ENCODE measurements around the gene CHGA.

CHGA gene

DNA sequence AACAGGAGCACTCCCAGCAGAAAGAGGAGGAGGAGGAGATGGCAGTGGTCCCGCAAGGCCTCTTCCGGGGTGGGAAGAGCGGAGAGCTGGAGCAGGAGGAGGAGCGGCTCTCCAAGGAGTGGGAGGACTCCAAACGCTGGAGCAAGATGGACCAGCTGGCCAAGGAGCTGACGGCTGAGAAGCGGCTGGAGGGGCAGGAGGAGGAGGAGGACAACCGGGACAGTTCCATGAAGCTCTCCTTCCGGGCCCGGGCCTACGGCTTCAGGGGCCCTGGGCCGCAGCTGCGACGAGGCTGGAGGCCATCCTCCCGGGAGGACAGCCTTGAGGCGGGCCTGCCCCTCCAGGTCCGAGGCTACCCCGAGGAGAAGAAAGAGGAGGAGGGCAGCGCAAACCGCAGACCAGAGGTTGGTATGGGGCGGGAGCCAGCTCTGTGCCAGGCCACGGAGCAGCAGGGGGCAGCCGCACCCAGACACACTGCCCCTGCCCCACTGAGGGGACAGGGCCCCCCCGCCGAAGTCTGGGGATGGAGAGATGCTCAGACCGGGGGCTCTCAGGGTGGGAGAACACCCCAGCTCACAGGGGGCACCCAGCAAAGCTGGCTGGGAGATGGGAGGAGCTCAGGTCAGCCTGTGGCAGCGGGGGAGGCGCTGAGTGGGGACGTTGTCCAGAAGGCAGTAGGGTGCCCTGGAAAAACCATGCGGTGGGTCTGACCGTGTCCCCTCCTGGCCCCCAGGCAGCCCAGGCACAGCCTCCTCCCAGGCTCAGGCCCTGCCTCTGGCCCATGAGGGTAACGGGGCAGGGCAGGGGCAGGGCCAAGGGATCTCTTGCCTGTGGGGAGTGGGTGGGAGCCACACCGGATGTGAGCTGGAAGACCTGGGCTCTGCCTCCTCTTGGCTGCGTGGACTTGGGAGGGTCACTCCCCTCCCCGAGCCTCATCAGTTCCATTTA lies 9.8 kb downstream of the CHGA start:
- TF ChIP-seq, protein P1, sequence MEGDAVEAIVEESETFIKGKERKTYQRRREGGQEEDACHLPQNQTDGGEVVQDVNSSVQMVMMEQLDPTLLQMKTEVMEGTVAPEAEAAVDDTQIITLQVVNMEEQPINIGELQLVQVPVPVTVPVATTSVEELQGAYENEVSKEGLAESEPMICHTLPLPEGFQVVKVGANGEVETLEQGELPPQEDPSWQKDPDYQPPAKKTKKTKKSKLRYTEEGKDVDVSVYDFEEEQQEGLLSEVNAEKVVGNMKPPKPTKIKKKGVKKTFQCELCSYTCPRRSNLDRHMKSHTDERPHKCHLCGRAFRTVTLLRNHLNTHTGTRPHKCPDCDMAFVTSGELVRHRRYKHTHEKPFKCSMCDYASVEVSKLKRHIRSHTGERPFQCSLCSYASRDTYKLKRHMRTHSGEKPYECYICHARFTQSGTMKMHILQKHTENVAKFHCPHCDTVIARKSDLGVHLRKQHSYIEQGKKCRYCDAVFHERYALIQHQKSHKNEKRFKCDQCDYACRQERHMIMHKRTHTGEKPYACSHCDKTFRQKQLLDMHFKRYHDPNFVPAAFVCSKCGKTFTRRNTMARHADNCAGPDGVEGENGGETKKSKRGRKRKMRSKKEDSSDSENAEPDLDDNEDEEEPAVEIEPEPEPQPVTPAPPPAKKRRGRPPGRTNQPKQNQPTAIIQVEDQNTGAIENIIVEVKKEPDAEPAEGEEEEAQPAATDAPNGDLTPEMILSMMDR (IDR thresholded peaks at IDR 0.05; ENCODE audit: control extremely low read depth, extremely low read depth, low read depth, missing control alignments): no peak
- POLR2A ChIA-PET: no interaction called here

DNA sequence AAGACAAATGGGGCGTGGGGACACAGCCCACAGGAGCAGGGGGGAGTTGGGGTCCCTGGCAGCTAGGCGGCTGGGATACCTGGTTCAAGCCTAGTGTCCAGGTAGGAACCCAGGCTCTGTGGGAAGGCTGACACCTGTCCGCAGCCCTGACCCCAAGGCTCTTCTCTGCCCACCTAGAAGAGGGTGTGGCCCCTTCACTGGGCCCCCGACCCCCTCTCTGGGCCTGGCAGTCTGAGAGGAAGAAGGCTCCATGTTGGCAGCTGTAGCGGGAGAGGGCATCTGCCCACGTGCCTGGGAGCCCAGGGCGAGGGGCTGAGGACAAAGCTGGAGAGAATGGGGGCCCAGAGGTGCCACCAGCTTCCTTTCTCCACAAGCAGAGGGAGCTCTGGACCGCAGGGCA lies 10.5 kb downstream of the CHGA start:
- ChIA-PET POLR2A (no interaction called here), CTCF (interaction anchor here (1.3 to 1.9 kb wide), 3 partner anchors 7 to 33 kb away, joined by 3 to 5 read pairs (median 3); no protein-coding TSS in a partner anchor)
- TF ChIP-seq, protein P1 (IDR thresholded peaks at IDR 0.05; ENCODE audit: control extremely low read depth, extremely low read depth, low read depth, missing control alignments): no peak
- no peak for DNase-seq (ENCODE audit: extremely low spot score)

More for the DNA sequence above, 9.8 kb downstream of the CHGA start:
- CTCF ChIA-PET: interaction anchor here (1.0 to 1.9 kb wide), 3 partner anchors 19 to 32 kb away, joined by 3 to 5 read pairs (median 3); no protein-coding TSS in a partner anchor
- no peak for DNase-seq (ENCODE audit: extremely low spot score)

DNA sequence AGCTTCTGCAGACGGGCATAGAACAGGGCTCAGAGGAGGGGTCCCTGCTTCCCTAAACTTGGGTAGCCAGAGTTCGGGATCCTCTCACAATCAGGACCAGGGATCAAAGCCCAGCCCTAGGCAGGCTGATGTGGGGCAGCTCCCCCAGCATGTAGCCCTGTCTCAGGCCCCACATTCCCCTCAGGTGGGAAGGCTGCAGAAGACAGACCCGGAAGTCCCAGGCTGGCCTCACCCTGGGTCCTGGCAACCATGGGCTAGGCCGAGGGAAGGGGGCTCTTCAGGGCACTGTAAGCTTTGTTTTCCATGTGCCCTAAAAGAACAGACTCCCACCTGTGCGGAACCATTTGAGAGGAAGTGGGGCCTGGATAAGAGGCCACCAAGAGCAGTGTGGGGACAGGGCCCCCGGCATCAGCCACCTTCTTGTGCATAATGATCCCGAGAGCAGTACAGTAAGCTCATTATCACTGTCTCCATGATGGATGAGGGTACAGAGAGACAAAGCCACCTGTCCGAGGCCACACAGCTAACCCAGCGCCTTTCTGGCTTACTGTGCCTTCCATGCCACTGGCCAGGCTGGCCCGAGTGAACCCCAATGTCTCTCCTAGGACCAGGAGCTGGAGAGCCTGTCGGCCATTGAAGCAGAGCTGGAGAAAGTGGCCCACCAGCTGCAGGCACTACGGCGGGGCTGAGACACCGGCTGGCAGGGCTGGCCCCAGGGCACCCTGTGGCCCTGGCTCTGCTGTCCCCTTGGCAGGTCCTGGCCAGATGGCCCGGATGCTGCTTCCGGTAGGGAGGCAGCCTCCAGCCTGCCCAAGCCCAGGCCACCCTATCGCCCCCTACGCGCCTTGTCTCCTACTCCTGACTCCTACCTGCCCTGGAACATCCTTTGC lies 11.5 kb downstream of the CHGA start:
- POLR2A ChIA-PET: no interaction called here
- CTCF ChIA-PET: interaction anchor here (1.3 to 1.9 kb wide), 2 partner anchors 8 to 18 kb away, joined by 3 to 5 read pairs; no protein-coding TSS in a partner anchor
- DNase-seq (ENCODE audit: extremely low spot score): no peak
- TF ChIP-seq, protein P1 (IDR thresholded peaks at IDR 0.05; ENCODE audit: control extremely low read depth, extremely low read depth, low read depth, missing control alignments): no peak

DNA sequence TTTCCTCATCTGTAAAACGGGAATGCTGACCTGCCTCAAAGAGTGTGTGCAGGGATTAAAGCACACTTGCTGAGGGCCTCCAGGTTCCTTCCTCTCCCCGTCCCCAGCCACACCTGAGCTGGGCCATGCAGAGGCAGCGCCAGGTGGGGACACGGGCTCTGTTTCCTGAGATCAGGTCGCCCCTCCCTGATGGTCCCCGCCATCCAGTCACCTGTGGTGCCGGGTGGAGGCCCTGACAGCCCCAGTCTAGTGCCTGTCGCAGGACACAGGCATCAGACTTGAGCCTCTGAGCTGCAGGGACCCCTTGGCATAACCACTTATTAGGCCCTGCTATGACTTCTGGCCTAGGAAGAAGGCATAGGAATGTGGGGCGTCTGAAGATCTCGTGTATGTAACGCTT lies 12.5 kb downstream of the CHGA start:
- ChIA-PET POLR2A (no interaction called here), CTCF (no interaction called here)
- TF ChIP-seq, protein P1 (IDR thresholded peaks at IDR 0.05; ENCODE audit: control extremely low read depth, extremely low read depth, low read depth, missing control alignments): no peak
- no peak for DNase-seq (ENCODE audit: extremely low spot score)

DNA sequence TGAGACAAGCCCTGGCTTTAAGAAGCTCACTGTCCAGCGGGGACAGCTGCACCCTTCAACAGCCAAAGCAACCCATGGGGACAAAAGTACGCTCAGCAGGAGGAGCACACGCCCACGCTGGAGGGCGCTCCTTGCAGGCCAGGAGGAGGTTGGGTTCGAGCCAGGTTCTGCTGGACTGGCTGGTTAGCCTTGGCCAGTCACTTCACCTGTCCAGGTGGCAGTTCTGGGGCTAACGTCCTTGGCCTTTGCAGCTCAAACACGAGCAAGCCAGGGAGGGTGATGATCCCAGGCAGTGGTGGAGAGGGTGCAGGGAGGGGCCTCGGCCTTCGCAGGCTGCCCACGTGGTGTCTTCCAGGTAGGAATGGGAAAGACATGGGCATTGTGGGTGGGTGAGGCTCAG lies 13.1 kb downstream of the CHGA start:
- POLR2A ChIA-PET: no interaction called here
- TF ChIP-seq, protein P1 (IDR thresholded peaks at IDR 0.05; ENCODE audit: control extremely low read depth, extremely low read depth, low read depth, missing control alignments): no peak
- CTCF ChIA-PET: no interaction called here
- no peak for DNase-seq (ENCODE audit: extremely low spot score)

All from GM10248 (cell line).